Measurements from ENCODE around the gene BLACAT1.

- TF ChIP-seq CTCF (IDR thresholded peaks at IDR 0.05; ENCODE audit: borderline replicate concordance, extremely low read depth, low read length, poor library complexity, severe bottlenecking): no peak
- TF ChIP-seq EZH2 (IDR thresholded peaks at IDR 0.05; ENCODE audit: borderline replicate concordance, low read depth, low read length, severe bottlenecking): no peak
Measured at GRCh38 chr1:205441318-205441633, 14.6 kb downstream of the BLACAT1 start.
